Right lobe of liver (tissue), 4 donors: ENCODE measurements around the gene FLNA.

Experiments
- POLR2A ChIP-seq: fragments of 450-650 bp; IDR thresholded peaks from one replicate; pipeline ENCODE4 v1.6.1; 2017; ENCODE audit warnings: antibody characterized with exemption, mild to moderate bottlenecking
- TF ChIP-seq, protein P1 (sequence below), 4 donors: fragments of 200-600 bp in 3 of 4; fragments of 450-650 bp in 1 of 4; IDR thresholded peaks; one replicate each; pipeline versions ENCODE4 v1.5.1 to v1.8.0; 2016 to 2022; ENCODE audit warnings: antibody characterized with exemption in 4 of 4, mild to moderate bottlenecking in 2 of 4
- donor health status: DM: no; HTN: no; CAD: no.
- donor health status: DM: no; HTN: no; CAD: no.
- donor health status: DM: no; HTN: yes; CAD: no.

DNA sequence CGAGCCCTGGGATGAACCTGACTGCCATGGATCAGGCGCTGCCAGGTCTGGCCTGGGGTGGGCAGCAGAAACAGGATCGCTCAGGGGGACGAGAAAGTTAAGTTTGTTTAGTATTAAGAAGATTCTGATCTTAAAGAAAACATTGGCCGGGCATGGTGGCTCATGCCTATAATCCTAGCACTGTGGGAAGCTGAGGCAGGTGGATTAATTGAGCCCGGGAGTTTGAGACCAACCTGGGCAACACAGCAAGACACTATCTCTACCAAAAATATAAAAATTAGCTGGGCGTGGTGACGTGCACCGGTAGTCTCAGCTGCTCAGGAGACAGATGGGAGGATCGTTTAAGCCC is 696 bp upstream of the FLNA start:
- TF ChIP-seq, protein P1, sequence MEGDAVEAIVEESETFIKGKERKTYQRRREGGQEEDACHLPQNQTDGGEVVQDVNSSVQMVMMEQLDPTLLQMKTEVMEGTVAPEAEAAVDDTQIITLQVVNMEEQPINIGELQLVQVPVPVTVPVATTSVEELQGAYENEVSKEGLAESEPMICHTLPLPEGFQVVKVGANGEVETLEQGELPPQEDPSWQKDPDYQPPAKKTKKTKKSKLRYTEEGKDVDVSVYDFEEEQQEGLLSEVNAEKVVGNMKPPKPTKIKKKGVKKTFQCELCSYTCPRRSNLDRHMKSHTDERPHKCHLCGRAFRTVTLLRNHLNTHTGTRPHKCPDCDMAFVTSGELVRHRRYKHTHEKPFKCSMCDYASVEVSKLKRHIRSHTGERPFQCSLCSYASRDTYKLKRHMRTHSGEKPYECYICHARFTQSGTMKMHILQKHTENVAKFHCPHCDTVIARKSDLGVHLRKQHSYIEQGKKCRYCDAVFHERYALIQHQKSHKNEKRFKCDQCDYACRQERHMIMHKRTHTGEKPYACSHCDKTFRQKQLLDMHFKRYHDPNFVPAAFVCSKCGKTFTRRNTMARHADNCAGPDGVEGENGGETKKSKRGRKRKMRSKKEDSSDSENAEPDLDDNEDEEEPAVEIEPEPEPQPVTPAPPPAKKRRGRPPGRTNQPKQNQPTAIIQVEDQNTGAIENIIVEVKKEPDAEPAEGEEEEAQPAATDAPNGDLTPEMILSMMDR (IDR thresholded peaks at IDR 0.05) = no peak
- no peak for TF ChIP-seq POLR2A
